Activated CD4-positive, alpha-beta T cell treated with anti-CD3 and anti-CD28 coated beads for 1 hour (primary cell): ENCODE measurements around the gene GOLGA8S.
"Not testable (repeated sequence)": the region's sequence is repeated elsewhere in the genome, so short reads cannot be mapped to it uniquely, and the experiment has no call there.

Experiments
- DNase-seq: peaks from one replicate; pipeline ENCODE4 v3.0.0-alpha.2; 2020

GOLGA8S gene

DNA sequence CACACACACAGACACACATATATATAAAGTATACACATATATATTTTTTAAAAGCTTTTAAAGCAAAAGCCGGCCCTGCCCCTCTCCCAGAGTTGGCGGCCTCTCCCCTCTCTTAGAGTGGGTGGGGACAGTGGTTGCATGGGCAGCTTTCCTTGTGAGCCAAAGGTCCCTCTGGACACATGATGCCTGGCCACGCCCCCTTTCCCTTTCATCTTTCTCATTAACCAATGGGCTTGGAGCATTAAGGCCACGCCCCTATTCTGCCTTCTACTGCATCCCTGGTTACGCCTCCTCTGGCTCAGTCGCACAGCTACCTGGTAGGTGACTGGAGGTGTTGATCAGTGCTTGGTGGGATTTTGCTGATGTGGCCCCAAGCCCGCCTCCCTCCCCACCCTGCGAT lies at the start of gene GOLGA8S:
Gene GOLGA8S, plus strand, starts transcription at position 301 of the 400 bp plus-strand sequence. Its CDS starts 62 bp downstream, at position 363.
- not testable (repeated sequence) for DNase-seq

DNA sequence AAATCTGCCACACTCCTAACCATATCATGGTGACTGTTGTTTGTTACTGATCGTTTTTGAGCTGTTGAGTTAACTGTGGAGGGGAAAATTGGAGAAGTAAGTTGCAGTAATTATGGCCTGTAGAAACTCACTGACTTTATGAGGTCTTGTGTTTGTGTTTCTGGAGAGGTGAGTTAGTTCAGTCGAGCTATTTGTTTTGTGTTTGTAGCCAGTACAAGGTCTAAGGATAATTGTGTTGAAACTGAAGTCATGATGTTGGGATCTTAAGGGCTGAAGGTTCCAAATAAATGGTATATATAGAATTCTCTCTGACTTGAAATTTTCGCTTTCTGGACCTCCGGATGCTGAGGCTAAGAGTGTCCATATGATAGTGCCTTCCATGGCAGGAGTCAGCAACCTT lies 49.7 kb upstream of the GOLGA8S start:
- not testable (repeated sequence) for DNase-seq

GRCh38 chr15:23305921-23306320 lies 48.6 kb upstream of the GOLGA8S start:
- DNase-seq: not testable (repeated sequence)

GRCh38 chr15:23311233-23311632 lies 43.3 kb upstream of the GOLGA8S start:
- not testable (repeated sequence) for DNase-seq

- DNase-seq: not testable (repeated sequence)
Measured at GRCh38 chr15:23334096-23334495, 20.5 kb upstream of the GOLGA8S start, which contains the start of gene GOLGA6L26. GOLGA6L26 (minus strand) TSS chr15:23334196; CDS start chr15:23334135, 61 bp downstream.

GRCh38 chr15:23362622-23363021 lies 8.1 kb downstream of the GOLGA8S start:
- not testable (repeated sequence) for DNase-seq

DNA sequence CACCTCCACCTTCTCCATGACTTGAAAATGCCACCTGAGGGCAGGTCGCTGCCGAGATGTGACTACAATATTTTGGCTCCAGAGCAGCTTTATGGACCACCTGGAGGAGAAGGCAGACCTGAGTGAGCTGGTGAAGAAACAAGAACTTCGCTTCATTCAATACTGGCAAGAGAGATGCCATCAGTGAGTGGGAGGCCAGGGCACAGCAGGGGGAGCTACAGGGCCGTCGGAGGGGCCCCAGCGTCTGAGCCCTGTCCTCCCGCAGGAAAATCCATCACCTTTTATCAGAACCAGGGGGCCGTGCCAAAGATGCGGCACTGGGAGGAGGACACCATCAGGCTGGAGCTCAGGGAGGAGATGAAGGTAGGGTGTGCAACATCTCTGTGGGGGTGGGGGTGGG lies 9.7 kb downstream of the GOLGA8S start:
- DNase-seq: not testable (repeated sequence)

DNA sequence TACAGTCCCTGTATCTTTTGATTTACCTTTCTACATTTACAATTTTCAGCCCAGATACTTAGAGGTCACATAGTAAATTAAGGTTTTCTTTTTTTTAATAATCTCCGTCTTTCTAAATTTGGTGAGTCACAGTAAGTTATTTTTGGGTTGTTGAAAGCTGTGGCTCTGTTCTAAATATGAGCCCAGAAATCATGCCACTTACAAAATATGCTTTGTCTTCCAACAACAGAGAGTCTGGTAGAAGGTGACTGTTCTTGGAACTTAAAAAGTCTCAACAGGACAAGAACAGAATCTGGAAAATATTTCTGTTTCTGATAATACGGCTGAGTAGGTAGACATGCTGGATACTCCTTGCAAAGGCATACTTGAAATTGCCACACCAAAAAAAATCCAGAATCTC lies 16.0 kb downstream of the GOLGA8S start:
- no peak for DNase-seq

DNA sequence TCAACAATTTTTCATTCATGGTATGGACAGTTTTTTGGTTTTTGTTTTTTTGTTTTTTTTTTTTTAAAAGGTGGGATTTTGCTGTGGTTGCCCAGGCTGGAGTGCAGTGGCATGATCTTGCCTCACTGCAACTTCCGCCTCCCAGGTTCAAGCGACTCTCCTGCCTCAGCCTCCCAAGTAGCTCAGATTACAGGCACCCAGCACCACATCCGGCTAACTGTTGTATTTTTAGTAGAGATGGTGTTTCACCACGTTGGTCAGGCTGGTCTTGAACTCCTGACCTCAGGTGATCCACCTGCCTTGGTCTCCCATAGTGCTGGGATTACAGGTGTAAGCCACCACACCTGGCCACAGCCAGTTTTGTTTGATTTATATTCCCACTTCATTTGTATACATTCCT lies 16.6 kb downstream of the GOLGA8S start:
- not testable (repeated sequence) for DNase-seq

DNA sequence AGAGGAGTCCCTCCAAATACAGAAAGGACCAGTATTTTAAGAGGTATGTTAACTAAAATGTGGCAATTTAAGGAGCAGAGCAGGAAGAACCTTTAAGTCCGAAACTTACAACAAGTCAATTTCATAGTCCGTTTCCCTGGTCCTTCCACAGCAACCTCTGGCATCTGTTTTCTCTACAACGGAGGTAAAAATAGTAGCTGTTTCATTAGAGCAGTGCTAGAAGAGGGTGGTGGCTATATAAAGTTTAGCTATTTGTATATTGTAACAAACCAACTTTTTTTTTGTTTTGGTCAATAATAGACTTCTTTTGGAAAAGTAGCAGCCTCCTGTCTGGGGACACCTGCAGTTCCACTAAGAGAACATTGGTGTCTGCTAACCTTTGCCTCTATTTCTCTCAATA lies 17.3 kb downstream of the GOLGA8S start:
- DNase-seq: not testable (repeated sequence)

DNA sequence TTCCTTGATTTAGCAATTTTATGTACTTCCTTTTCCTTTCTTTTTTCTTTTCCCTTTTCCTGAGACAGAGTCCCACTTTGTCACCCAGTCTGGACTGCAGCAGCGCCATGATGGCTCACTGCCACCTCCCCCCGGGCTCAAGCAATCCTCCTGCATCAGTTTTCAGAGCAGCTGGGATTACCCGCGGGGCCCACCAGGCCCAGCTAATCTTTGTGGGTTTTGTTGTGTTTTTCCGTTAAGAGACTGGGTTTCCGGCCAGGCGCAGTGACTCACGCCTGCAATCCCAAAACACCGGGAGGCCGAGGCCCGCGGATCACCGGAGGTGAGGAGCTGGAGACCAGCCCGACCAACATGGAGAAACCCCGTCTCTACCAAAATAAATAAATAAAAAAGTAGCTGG lies 17.7 kb downstream of the GOLGA8S start:
- no peak for DNase-seq

DNA sequence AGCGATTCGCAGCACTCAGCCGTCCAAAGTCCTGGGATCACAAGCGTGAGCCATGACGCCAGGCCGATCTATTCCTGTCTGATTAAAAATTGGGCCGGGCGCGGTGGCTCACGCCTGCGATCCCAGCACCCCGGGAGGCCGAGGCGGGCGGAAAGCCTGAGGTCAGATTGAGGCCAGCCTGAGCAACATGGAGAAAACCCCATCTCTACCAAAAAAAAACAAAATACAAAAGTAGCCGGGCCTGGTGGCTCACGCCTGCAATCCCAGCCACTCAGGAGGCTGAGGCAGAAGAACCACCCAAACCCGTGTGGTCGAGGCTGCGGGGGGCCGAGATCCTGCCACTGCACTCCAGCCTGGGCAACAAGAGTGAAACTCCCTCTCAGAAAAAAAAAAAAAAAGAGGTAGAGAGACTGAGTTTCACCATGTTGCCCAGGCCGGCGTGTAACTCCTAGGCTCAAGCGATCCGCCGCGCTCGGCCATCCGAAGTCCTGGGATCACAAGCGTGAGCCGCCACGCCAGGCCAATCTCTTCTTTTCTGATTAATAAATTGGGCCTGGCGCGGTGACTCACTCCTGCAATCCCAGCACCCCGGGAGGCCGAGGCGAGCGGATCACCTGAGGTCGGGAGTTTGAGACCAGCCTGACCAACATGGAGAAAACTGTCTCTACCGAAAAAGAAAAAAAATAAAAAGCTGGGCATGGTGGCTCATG lies 18.5 kb downstream of the GOLGA8S start:
- not testable (repeated sequence) for DNase-seq

- not testable (repeated sequence) for DNase-seq
Measured at GRCh38 chr15:23374226-23374625, 19.7 kb downstream of the GOLGA8S start.

DNA sequence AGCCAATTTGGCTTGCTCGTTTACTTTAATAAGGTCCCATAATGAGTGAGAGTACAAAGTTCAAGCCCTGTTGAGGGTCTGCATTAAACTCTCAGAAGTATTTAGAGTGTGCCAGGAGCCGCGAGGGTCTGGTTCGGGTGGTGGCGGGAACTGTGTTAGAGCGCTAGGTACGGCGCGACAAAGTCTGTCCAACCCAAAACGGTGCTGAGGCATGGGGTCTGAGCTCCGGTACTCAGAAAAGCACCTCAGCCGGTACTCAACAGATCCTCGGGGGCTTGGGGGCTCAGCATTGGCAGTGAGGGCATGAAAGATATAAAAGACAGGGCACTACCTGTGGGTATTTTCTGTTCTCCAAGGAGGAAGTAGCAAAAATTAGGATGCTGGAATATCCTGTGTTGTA lies 24.4 kb downstream of the GOLGA8S start:
- DNase-seq: not testable (repeated sequence)

- DNase-seq: not testable (repeated sequence)
Measured at GRCh38 chr15:23380700-23381099, 26.2 kb downstream of the GOLGA8S start.

GRCh38 chr15:23381192-23381591 lies 26.6 kb downstream of the GOLGA8S start:
- not testable (repeated sequence) for DNase-seq

GRCh38 chr15:23384371-23384770 lies 29.8 kb downstream of the GOLGA8S start:
- DNase-seq: no peak

- no peak for DNase-seq
Measured at GRCh38 chr15:23385886-23386430, 31.4 kb downstream of the GOLGA8S start.

DNA sequence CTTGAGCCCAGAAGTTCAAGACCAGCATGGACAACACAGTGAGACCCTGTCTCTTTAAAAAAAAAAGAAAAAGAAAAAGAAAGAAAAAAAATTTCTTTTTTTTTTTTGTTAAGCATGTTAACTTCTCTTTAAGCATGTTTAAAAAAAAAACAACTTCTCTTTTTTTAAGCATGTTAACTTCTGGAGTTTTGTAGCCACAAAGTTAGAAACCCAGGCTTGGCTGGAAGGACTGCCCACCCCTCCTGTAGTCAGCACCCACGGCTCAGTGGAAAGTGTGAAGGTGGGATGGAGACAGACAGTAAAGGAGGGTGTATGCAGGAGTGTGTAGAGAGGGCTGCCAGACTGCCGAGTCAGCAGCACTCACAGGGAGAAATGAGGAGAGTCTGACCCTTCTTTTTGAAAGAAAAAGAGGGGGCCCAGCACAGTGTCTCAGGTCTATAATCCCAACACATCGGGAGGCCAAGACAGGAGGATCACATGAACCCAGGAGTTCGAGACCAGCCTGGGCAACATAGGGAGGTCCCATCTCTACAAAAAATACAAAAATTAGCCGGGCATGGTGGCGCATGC lies 33.2 kb downstream of the GOLGA8S start:
- no peak for DNase-seq

GRCh38 chr15:23395030-23395692 lies 40.6 kb downstream of the GOLGA8S start:
- DNase-seq: no peak

DNA sequence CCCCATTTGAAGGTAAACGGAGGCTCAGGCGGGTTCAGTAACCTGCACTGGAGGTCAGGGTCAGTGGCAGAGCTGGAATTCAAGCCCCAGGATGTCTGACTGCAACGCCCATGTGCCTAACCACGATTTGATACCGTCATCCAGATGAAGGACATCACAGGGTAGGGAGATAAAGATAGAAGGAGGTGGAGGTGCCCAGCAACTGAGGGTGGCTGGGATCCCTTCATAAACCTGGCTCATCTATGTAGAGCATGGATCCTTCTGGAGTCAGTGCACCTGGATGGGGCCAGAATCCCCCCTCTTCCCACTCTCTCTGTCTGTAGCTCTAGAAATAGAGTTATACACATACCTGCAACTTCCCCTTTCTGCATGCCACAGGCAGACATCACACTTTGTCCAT lies 41.3 kb downstream of the GOLGA8S start:
- no peak for DNase-seq

DNA sequence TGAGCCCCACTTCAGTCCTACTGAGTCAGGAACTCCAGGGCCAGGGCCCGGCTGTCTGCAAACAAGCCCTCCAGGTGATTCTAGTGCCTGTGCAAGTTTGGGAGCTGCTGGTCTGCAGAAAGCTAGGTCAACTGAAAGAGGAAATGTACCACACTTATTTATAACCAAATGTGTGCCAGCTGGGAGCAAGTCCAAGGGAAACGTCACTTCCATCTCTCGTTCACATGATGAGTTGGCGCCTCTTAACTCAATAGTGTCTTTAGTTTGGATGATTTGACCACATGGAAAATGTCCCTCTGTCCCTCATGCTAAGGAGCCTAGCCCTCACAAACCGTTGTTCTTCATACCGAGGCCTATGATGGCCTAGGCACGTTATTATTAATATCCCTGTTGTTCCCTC lies 43.2 kb downstream of the GOLGA8S start:
- DNase-seq: no peak

DNA sequence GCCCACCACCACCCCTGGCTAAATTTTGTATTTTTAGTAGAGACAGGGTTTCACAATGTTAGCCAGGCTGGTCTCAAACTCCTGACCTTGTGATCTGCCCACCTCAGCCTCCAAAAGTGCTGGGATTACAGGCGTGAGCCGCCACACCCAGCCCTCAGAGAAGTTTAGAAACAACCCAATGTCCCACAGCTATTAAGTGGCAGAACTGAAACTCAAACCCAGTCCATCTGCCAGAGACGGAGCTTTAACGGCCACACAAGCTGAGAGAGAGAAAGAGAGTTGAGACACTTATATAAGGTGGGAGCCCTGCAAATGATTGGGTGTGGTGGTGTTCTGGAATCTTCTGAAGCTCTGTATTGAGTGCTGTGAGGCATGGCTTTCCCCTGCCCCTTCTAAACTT lies 43.8 kb downstream of the GOLGA8S start:
- not testable (repeated sequence) for DNase-seq

DNA sequence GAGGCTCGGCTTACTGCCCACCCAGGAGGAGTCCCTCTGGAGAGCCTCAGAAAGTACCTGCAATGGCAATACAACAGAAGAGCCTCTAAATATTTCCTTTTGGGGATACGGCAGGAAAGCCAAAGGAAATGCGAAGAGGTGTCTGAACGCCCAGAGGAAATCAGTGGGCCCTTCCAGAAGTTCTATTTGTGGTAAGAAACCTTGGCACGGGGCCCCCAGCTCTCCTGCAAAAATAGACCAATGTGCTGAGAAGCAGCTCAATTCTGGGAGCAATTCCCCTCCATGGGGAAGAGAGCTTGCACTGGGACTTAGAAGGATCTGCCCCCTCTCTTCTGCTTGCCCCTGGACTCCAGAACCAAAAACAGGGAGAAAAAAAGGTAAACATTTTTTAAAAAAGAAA lies 44.7 kb downstream of the GOLGA8S start:
- DNase-seq: not testable (repeated sequence)
